ENCODE data around the gene SLC7A1. TPM values are rescaled to one million over a fixed set of nuclear protein-coding genes. Genes with fewer than 3 reads are reported as not detected.

Gene SLC7A1
- total RNA-seq, 1 experiment from 2014 or later: 45.4 TPM

DNA sequence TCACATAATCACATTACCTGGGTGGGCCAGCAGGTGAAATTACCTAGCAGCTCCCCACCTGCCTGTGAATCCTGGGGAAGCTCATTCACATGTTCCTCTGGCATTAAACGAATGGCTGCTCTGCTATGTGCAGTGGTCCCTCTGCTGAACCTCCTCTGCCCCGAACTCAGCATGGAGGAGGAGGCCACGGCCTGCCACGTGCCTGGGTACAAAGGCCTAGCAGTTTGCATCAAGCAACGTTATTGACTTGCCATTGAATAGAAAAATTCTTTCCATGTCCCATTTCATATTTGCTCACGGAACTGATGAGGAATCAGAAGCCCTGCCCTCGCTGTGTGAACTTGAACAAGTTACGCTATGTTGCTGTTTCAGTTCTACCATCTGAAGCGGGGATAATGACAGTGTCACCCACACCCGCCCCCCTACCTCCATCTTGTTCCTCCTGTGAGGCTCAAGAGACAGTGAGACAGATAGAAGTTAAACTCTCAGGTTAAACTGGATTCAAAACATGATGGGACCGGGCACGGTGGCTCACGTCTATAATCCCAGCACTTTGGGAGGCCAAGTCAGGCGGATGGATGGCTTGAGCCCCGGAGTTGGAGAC, 25.3 kb downstream of the SLC7A1 start:
- Histone ChIP-seq H3K27me3 (ENCODE audit: low read length) (no peaks in the 10 kb centered on the region), H3K9me2 (replicated peaks; ENCODE audit: insufficient read depth, low read length) (no peaks in the 10 kb centered on the region), H3K4me1 (ENCODE audit: low read length) (no peaks in the 10 kb centered on the region; the same call in none of the 2 replicates), H3K79me2 (ENCODE audit: low read length) (peaks cover 100% of the 10 kb centered on the region), H2AFZ (ENCODE audit: low read length) (no peak overlapping the region), H3K36me3 (ENCODE audit: insufficient read depth, low read length) (no peaks in the 10 kb centered on the region), H4K20me1 (ENCODE audit: insufficient read depth, low read depth, low read length) (peaks cover 79% of the 10 kb centered on the region), H3K9ac (ENCODE audit: low read length) (no peak overlapping the region), H3K27ac (ENCODE audit: low read length) (no peak overlapping the region), H3K9me3 (ENCODE audit: low read length) (no peaks in the 10 kb centered on the region), H3K4me2 (ENCODE audit: low read depth, low read length, poor library complexity, severe bottlenecking) (no peak overlapping the region), H3K4me3 (ENCODE audit: low read length) (no peak overlapping the region)
- DNase-seq: no peak

DNA sequence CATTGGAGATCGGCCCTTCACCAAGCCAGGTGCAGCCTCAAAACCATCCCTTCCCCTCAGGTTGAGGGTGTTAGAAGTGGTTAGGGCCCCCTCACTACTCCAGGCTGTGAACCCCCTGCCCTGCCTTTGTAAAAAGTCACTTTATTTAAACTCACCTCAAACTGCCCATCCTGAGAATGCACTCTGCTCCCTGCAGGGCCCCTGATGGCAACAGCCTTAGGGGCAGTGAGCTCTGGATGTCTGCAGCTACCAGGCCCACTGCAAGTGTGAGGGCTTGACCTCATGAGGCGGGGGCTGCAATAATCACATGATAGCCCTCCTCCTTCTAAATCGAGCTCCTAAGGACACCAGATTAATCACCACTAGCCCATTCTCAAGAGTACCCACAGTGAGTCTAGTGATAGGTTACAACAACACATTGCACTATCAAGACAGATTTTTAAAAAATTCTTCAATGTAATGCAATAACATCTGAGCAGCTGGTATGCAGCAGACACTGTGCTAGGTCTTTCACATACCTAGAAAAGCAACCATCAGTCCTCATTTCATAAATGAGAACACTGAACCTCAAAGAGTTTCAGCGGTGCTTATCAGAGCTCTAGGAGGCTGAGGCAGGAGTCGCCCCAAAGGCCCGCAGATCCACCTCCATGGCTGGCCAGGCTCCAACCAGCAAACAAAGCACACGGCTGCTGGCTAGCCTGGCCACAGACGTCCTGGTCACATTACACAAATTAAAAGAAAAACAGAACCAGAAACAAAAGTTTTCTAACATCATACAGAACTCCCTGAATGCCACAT, 26.0 kb downstream of the SLC7A1 start:
- H3K27ac ChIP-seq (ENCODE audit: low read length): no peak overlapping the region
- H4K20me1 ChIP-seq (ENCODE audit: insufficient read depth, low read depth, low read length): peaks cover 83% of the 10 kb centered on the region
- H3K27me3 ChIP-seq (ENCODE audit: low read length): no peaks in the 10 kb centered on the region
- H3K9me3 ChIP-seq (ENCODE audit: low read length): no peaks in the 10 kb centered on the region
- no peaks in the 10 kb centered on the region for H3K9me2 ChIP-seq (replicated peaks; ENCODE audit: insufficient read depth, low read length)
- no peak overlapping the region for H3K4me3 ChIP-seq (ENCODE audit: low read length)
- H3K9ac ChIP-seq (ENCODE audit: low read length): no peak overlapping the region
- H3K79me2 ChIP-seq (ENCODE audit: low read length): peaks cover 100% of the 10 kb centered on the region
- H3K36me3 ChIP-seq (ENCODE audit: insufficient read depth, low read length): no peaks in the 10 kb centered on the region
- no peak for DNase-seq
- H2AFZ ChIP-seq (ENCODE audit: low read length): no peak overlapping the region
- no peak overlapping the region for H3K4me2 ChIP-seq (ENCODE audit: low read depth, low read length, poor library complexity, severe bottlenecking)
- no peaks in the 10 kb centered on the region; the same call in none of the 2 replicates for H3K4me1 ChIP-seq (ENCODE audit: low read length)

DNA sequence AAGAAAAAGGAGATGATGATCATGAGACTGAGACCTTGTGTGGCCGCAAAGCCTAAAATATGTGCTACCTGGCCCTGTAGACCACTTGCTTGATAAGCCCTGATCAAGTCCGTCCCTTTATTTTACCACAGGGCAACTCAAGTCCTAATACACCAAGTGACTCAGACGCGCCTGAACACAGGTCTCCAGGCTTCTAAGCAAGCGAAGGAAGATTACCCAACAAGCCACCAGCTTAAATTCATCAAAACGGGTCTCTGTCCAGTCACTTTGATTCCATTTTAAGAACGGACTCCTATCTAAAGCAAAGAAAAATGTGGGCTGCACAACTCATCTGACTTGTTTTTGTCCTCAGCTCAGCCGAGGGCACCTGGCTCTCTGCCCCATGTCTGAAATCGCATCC, 26.8 kb downstream of the SLC7A1 start:
- H3K27ac ChIP-seq (ENCODE audit: low read length): no peak overlapping the region
- H3K9ac ChIP-seq (ENCODE audit: low read length): no peak overlapping the region
- peaks cover 83% of the 10 kb centered on the region for H4K20me1 ChIP-seq (ENCODE audit: insufficient read depth, low read depth, low read length)
- no peak for DNase-seq
- H2AFZ ChIP-seq (ENCODE audit: low read length): no peak overlapping the region
- no peaks in the 10 kb centered on the region; the same call in none of the 2 replicates for H3K4me1 ChIP-seq (ENCODE audit: low read length)
- H3K27me3 ChIP-seq (ENCODE audit: low read length): no peaks in the 10 kb centered on the region
- no peaks in the 10 kb centered on the region for H3K36me3 ChIP-seq (ENCODE audit: insufficient read depth, low read length)
- H3K4me3 ChIP-seq (ENCODE audit: low read length): no peak overlapping the region
- no peak overlapping the region for H3K4me2 ChIP-seq (ENCODE audit: low read depth, low read length, poor library complexity, severe bottlenecking)
- H3K79me2 ChIP-seq (ENCODE audit: low read length): peaks cover 100% of the 10 kb centered on the region
- no peaks in the 10 kb centered on the region for H3K9me3 ChIP-seq (ENCODE audit: low read length)
- H3K9me2 ChIP-seq (replicated peaks; ENCODE audit: insufficient read depth, low read length): no peaks in the 10 kb centered on the region

DNA sequence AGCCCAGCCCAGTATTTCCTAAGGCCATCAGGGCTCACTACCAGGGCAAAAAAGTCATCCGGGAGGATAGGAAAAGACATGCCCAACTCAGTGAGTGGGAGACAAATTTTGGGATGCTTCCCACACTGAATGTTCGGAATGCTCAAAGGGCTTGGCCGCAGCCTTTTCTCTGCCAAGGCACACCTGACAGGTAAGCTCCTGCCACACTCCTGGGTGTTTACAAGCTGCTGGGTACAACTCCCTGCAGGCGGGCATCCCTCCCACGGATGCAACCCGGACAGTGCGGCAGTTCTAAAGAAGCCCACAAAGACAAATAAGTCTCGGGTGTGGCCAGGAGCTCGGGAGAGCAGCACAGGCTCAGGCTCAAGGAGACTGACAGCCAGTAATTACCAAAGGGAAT, 28.1 kb downstream of the SLC7A1 start:
- Histone ChIP-seq H3K79me2 (ENCODE audit: low read length) (peaks cover 100% of the 10 kb centered on the region), H4K20me1 (ENCODE audit: insufficient read depth, low read depth, low read length) (peaks cover 83% of the 10 kb centered on the region), H3K36me3 (ENCODE audit: insufficient read depth, low read length) (no peaks in the 10 kb centered on the region), H3K4me3 (ENCODE audit: low read length) (no peak overlapping the region), H3K27ac (ENCODE audit: low read length) (no peak overlapping the region), H3K9me2 (replicated peaks; ENCODE audit: insufficient read depth, low read length) (no peaks in the 10 kb centered on the region), H3K9me3 (ENCODE audit: low read length) (no peaks in the 10 kb centered on the region), H3K4me1 (ENCODE audit: low read length) (peaks cover 2% of the 10 kb centered on the region), H3K27me3 (ENCODE audit: low read length) (no peaks in the 10 kb centered on the region), H2AFZ (ENCODE audit: low read length) (no peak overlapping the region), H3K4me2 (ENCODE audit: low read depth, low read length, poor library complexity, severe bottlenecking) (no peak overlapping the region), H3K9ac (ENCODE audit: low read length) (no peak overlapping the region)
- no peak for DNase-seq

DNA sequence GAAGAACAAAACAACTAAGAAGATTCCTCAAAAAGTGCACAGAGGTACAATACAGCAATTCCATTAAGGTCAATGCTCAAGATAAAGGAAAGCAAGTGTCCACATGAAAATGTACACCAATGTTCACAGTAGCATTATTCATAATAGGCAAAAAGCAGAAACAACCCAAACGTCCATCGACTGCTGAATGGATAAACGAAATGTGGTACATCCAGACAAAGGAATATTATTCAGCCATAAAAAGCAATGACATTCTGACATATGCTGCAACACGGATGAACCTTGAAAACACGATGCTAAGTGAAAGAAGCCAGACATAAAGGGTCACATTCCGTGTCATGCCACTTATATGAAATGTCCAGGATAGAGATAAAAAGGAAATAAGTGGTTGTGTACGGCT, 29.3 kb downstream of the SLC7A1 start:
- Histone ChIP-seq H3K79me2 (ENCODE audit: low read length) (peaks cover 100% of the 10 kb centered on the region), H3K27me3 (ENCODE audit: low read length) (no peaks in the 10 kb centered on the region), H3K36me3 (ENCODE audit: insufficient read depth, low read length) (no peaks in the 10 kb centered on the region), H3K9ac (ENCODE audit: low read length) (no peak overlapping the region), H3K4me3 (ENCODE audit: low read length) (no peak overlapping the region), H3K4me1 (ENCODE audit: low read length) (peaks cover 2% of the 10 kb centered on the region), H3K4me2 (ENCODE audit: low read depth, low read length, poor library complexity, severe bottlenecking) (no peak overlapping the region), H3K9me3 (ENCODE audit: low read length) (no peaks in the 10 kb centered on the region), H2AFZ (ENCODE audit: low read length) (no peak overlapping the region), H3K9me2 (replicated peaks; ENCODE audit: insufficient read depth, low read length) (no peaks in the 10 kb centered on the region), H3K27ac (ENCODE audit: low read length) (no peak overlapping the region), H4K20me1 (ENCODE audit: insufficient read depth, low read depth, low read length) (peaks cover 87% of the 10 kb centered on the region)
- DNase-seq: no peak

DNA sequence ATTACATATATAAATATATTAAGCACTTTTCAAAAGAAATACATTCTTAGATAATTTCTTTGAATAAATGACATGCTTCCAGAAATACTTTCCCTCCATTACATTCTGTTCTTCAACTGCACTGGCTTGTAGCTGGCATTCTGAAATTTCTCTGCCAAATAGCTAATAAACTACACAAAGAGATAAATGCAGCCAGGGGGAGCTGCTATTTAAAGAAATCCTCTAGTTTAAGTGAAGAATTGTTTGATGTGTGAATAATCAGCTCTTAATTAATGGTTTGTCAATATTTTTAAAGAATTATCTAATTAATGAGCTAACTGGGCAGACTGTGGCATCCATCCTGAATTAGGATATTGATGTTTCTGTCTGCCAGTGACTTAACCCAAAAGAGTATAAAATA, 30.7 kb downstream of the SLC7A1 start:
- Histone ChIP-seq H3K9me2 (replicated peaks; ENCODE audit: insufficient read depth, low read length) (no peaks in the 10 kb centered on the region), H3K4me1 (ENCODE audit: low read length) (peaks cover 2% of the 10 kb centered on the region), H3K9me3 (ENCODE audit: low read length) (no peaks in the 10 kb centered on the region), H3K4me3 (ENCODE audit: low read length) (no peak overlapping the region), H3K36me3 (ENCODE audit: insufficient read depth, low read length) (no peaks in the 10 kb centered on the region), H2AFZ (ENCODE audit: low read length) (no peak overlapping the region), H3K79me2 (ENCODE audit: low read length) (peaks cover 98% of the 10 kb centered on the region), H3K9ac (ENCODE audit: low read length) (no peak overlapping the region), H4K20me1 (ENCODE audit: insufficient read depth, low read depth, low read length) (peaks cover 83% of the 10 kb centered on the region), H3K4me2 (ENCODE audit: low read depth, low read length, poor library complexity, severe bottlenecking) (no peak overlapping the region), H3K27me3 (ENCODE audit: low read length) (no peaks in the 10 kb centered on the region), H3K27ac (ENCODE audit: low read length) (no peak overlapping the region)
- no peak for DNase-seq

DNA sequence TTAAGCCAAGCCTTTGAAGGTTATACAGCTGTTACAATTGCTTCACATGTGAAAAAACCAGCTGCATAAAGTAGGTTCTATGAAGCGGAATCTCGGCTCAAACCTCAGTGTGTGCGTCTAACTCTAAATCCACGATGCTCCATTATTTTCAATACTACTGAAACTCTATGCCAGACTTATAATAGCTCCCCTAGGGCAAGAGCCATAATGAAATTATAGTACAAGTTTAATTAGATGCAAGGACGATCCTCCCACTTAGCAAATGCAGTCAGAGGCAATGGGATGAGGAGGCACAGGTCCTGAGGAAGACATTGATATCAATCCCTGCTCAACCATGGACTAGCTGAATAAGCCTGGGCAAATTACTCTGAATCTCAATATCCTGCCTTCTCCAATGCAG, 31.1 kb downstream of the SLC7A1 start:
- H3K27ac ChIP-seq (ENCODE audit: low read length): no peak overlapping the region
- H3K9me2 ChIP-seq (replicated peaks; ENCODE audit: insufficient read depth, low read length): no peaks in the 10 kb centered on the region
- H3K4me1 ChIP-seq (ENCODE audit: low read length): peaks cover 2% of the 10 kb centered on the region
- H3K9ac ChIP-seq (ENCODE audit: low read length): no peak overlapping the region
- no peak overlapping the region for H3K4me2 ChIP-seq (ENCODE audit: low read depth, low read length, poor library complexity, severe bottlenecking)
- no peaks in the 10 kb centered on the region for H3K9me3 ChIP-seq (ENCODE audit: low read length)
- DNase-seq: no peak
- H3K36me3 ChIP-seq (ENCODE audit: insufficient read depth, low read length): no peaks in the 10 kb centered on the region
- peaks cover 96% of the 10 kb centered on the region for H3K79me2 ChIP-seq (ENCODE audit: low read length)
- H3K4me3 ChIP-seq (ENCODE audit: low read length): no peak overlapping the region
- H4K20me1 ChIP-seq (ENCODE audit: insufficient read depth, low read depth, low read length): peaks cover 79% of the 10 kb centered on the region
- H2AFZ ChIP-seq (ENCODE audit: low read length): no peak overlapping the region
- H3K27me3 ChIP-seq (ENCODE audit: low read length): no peaks in the 10 kb centered on the region

DNA sequence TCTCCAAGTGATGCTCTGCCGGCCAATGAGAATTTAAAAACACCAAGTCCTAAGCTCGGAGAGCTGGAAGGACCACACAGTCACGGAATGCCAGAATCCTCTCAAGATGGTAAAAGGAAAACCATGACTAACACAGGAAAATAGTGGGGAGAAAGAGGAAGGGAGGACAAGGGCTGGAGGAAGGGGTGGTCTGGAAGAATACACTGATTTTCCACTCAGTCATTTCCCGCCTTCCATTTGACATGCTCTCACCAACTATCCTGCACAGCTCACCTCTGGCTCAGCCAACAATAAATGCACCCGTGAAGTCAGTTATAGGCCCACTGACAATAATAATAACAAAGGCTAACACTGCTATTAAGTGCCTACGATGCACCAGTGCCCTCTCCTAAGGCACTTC, 31.5 kb downstream of the SLC7A1 start:
- H3K79me2 ChIP-seq (ENCODE audit: low read length): peaks cover 93% of the 10 kb centered on the region
- H3K9me3 ChIP-seq (ENCODE audit: low read length): no peaks in the 10 kb centered on the region
- no peak overlapping the region for H3K4me2 ChIP-seq (ENCODE audit: low read depth, low read length, poor library complexity, severe bottlenecking)
- H3K9me2 ChIP-seq (replicated peaks; ENCODE audit: insufficient read depth, low read length): no peaks in the 10 kb centered on the region
- peaks cover 2% of the 10 kb centered on the region for H3K4me1 ChIP-seq (ENCODE audit: low read length)
- no peak overlapping the region for H3K9ac ChIP-seq (ENCODE audit: low read length)
- H3K27me3 ChIP-seq (ENCODE audit: low read length): no peaks in the 10 kb centered on the region
- H3K4me3 ChIP-seq (ENCODE audit: low read length): no peak overlapping the region
- H2AFZ ChIP-seq (ENCODE audit: low read length): no peak overlapping the region
- no peak for DNase-seq
- peaks cover 75% of the 10 kb centered on the region for H4K20me1 ChIP-seq (ENCODE audit: insufficient read depth, low read depth, low read length)
- no peak overlapping the region for H3K27ac ChIP-seq (ENCODE audit: low read length)
- H3K36me3 ChIP-seq (ENCODE audit: insufficient read depth, low read length): no peaks in the 10 kb centered on the region

Measured in Karpas-422 (cell line).